GM19455 (cell line): ENCODE data around the gene ARRDC1.

Experiments used
- ATAC-seq: cut with Tn5 transposase; IDR thresholded peaks from one replicate; pipeline ENCODE4 v1.9.1; 2021; ENCODE audit not compliant: unreplicated experiment

Gene ARRDC1

DNA sequence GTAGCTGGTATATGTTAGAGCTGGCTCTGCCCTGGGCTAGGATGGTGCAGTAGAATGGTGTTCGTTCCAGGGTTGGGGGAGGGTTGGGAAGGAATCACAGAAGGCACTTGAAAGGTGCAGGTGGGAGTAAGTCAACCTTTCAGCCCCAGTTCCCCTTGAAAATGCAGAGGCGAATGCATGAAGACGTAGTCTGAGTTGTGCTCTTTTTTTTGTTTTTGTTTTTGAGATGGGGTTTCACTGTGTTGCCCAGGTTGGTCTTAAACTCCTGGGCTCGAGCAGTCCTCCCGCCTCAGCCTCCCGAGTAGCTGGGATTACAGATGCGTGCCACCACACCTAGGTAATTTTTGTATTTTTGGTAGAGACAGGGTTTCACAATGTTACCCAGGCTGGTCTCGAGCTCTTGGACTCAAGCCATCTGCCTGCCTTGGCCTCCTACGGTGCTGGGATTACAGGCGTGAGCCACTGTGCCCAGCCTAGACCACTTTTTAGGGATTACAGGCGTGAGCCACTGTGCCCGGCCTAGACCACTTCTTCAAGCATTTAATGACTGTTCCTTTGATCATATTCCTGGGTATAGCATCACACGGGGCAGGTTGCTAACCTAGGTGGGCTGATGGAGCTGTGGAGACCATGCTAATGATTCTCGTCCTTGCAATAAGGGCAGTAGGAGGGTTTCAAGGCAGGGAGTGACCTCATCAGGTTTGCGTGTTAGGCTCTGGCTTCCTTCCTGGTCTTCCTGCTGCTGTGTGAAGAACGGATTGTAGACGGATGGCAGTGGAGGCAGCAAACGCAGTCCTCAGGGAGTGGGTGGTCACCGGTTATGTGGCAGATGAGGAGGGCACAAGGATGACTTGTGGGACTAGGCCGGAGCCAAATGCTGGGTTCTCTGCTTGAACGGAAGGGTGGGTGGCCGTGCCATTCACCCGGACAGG lies 27.0 kb downstream of the ARRDC1 start:
- no peak for ATAC-seq

DNA sequence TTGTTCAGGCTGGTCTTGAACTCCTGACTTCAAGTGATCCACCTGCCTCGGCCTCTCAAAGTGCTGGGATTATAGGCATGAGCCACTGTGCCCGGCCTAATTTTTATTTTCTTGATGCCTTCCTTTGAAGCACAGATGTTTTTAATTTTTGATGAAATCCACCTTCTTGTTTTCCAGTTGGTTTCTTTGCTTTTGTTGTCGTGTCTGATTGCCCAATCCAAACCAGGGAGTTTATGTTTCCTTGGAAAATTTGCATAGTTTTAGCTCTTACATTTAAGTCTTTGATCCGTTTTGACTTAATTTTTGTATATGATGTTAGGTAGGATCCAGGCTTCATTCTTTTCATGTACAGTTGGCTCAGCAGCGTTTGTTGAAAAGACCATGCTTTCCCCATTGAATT lies 28.5 kb downstream of the ARRDC1 start:
- no peak for ATAC-seq

DNA sequence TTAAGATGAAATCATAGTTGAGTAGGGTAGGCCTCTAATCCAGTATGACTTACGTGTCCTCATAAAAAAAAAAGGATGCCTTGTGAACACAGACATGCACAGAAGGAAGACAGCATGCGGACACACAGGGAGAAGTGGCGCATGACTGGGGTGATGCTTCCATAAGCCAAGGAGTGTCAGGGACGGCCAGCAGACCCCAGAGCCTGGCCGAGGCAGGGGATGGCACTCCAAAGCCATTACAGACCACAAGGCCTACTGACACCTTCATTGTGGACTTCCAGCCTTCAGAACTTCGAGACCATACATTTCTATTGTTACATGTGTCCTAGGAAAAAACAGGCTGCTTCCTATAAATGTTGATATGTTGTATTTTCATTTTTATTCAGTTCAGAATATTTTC lies 33.2 kb downstream of the ARRDC1 start:
- ATAC-seq = no peak

DNA sequence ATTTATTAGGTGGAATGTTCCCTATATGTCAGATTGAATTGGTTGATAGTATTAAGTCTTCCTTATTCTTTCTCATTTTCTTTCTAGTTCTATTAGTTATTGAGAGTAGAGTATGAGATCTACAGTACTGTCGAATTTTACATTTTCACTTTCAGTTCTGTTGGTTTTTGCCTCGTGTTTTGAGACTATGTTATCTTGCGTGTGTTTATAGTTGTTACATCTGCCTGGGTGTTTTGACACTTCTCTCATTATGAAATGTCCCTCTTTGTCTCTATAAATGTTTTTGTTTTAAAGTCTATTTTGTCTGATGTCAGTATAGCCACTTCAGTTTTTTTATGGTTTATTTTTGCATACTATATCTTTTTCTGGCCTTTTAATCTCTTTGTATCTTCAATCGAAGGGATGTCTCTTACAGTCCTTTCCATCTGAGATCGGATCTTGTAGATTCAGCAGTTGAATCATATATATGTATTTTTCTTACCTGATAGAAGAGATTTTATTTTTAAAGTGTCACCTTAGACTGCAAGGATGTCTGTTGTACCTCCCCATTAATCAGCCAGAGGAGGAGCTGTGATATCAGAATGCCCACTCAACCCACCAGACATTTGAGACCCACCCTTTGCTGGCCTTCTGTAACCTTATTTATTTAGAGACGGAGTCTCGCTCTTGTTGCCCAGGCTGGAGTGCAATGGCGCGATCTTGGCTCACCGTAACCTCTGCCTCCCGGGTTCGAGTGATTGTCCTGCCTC lies 34.0 kb downstream of the ARRDC1 start:
- no peak for ATAC-seq

DNA sequence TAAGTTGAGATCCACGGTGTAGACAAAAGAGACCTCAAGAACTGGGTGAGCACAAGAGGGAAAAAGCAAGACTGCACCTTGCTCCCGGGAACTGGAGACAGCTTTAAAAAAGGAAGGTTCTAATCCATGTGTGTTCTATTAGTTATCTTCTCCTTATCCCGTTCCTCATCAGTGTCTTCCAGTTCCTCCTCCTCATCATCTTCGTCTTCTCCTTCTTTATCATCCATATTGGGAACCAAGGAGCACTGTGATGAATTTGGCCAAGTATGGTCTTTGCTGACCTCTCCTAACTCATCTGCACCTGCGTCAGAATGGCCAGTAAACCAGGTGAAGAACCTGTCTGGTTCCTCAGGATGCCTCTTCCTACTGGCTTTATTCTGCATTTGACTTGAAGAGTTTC lies 35.4 kb downstream of the ARRDC1 start:
- no peak for ATAC-seq

DNA sequence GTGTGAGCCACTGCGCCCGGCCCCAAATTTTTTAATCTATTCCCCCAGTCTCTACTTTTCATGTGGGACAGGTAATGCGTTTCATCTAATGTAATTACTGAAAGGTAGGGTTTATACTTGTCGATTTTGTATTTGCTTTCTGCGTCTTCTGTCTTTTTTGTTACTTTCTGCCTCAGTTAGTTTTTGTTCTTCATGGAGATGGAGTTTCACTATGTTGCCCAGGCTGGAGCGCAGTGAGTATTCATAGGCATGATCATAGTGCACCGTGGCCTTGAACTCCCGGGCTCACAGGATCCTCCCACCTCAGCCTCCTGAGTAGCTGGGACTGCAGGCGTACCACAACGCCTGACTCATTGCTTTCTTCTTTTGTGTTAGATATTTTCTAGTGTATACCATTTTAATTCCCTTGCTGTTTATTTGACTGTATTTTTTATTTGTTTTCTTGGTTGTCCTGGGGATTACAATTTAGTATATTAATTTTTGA lies 36.7 kb downstream of the ARRDC1 start:
- no peak for ATAC-seq

DNA sequence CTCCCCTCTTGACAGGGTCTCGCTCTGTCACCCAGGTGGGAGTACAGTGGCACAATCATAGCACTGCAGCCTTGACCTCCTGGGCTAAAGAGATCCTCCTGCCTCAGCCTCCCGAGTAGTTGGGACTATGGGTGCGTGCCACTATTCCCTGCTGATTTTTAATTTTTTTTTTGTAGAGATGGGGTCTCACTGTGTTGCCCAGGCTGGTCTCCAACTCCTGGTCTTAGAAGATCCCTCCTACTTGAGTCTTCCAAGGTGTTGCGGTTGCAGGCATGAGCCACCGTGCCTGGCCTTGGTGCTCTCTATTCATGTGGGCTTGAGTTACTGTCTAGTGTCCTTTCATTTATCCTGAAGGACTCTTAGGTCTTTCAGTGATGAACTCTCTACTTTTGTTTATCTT lies 37.4 kb downstream of the ARRDC1 start:
- ATAC-seq = no peak

DNA sequence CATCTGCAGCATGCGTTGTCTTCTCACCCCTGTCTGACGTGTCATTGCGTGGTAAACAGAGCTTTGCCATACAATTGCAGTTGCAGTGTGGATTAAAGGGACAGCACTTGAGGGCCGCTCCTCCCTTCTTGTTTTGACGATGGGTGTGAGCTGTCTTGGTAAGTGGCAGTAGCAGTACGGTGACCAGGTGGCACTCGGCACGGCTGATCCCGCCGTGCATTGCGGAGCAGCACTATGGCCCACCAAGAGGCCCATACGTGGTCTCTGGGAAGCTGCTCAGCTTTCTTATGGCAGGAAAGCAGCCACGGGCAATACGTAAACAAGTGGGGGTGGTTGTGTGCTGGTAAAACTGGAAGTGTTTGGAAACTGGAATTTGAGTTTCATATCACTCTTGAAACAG lies 38.4 kb downstream of the ARRDC1 start:
- no peak for ATAC-seq

DNA sequence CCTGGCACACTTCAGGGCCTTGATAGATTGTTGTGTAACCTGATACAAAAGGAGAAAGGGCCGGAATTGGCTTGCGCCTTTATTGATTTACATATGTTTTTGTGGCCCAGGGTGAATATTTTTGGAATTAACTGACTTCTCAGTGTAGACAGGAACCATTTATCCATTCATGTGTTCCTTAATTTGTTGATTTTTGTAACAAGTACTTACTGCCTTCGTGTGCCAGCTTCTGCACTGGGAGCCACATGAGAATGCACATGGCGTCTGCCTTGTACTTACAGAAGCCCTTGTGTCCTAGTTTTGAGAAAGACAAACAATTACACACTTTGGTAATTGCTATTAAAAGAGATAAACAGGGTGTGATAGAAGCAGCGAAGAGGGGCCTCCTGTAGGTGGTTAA lies 39.7 kb downstream of the ARRDC1 start:
- ATAC-seq = no peak

DNA sequence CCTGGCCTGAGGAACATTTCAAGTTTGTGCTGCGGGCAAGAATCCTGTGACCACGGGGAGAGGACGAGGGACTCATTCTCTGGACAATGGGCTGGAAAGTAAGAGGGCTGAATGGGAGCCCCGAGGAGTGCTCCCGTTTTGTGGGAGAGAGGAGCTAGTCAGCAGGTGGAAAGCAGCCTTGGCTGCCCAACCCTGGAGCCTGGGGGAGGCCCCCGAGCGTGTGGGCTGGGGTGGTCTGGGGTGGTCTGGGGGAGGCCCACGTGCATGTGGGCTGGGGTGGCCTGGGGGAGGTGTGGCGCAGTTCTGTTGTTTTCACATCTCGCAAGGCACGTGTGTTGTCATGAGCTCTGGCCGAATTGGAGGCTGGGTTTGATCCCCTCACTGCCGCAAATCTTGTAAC lies 40.9 kb downstream of the ARRDC1 start:
- ATAC-seq = no peak

DNA sequence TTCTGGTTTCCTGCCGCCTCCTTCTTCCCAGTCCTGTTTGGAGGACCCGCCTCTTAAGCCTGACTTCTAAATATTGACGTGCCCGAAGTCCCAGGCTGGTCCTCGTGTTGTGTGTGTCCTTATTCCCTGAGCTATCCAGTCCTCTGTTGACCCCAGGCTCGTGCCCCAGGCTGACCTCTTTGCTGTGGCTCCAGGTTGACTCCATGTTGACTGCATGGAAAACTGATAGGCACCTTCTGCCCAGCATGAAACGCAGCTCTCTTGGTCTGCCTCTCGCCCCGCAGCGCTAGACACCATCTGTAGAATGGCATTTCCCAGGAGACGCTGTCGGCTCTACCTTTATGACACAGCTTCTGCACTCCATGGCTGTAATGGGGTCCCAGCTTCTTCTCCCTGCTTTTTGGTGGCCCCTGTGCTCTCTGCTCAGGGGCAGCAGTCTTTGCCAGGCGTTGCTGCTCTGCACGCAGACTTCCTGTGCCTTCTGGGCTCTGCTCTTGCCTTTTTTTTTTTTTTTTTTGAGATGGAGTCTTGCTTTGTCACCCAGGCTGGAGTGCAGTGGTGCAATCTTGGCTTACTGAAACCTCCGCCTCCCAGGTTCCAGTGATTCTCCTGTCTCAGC lies 41.7 kb downstream of the ARRDC1 start:
- ATAC-seq = no peak

DNA sequence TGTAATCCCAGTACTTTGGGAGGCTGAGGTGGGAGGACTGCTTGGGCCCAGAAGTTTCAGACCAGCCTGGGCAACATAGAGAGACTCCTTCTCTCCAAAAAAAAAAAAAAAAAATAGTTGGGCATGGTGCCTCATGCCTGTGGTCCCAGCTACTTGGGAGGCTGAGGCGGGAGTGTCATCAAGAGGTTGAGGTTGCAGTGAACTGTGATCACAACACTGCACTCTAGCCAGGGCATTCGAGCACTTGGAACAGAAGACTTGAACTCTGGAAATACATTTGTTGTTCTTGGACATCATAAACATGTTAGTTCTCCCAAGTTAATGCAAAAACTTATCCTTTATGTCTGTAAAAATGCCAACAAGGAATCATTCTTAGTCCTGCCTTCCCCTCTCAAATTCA lies 42.9 kb downstream of the ARRDC1 start:
- ATAC-seq = no peak

DNA sequence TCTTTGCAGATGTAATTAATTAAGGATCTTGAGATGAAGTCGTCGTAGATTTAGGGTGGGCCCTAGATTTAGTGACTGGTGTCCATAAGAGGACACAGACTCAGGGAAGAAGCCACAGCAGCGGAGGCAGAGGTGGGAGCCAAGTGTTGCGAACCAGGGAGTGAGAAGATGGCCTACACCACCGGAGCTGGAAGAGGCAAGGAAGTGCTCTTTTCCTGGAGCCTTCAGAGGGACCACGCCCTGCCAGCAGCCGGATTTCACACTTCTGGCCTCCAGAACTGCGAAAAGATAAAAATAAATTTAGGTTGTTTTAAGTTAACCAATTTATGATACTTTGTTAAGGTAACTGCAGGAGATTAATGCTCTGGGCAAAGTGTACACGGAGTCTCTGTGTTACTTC lies 44.1 kb downstream of the ARRDC1 start:
- ATAC-seq = no peak

DNA sequence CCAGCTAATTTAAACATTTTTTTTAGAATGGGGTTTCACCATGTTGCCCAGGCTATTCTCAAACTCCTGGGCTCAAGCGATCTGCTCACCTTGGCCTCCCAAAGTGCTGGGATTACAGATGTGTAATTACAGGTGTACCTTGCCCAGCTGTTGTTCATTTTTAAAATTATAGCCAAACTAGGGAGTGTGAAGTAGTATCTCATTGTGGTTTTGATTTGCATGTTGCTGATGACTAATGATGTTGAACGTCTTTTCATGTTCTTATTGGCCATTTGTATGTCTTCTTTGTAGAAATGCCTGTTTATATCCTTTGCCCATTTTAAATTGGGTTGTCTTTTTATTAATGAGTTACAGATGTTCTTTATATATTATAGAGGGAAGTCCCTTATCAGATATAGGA lies 44.8 kb downstream of the ARRDC1 start:
- ATAC-seq = no peak

DNA sequence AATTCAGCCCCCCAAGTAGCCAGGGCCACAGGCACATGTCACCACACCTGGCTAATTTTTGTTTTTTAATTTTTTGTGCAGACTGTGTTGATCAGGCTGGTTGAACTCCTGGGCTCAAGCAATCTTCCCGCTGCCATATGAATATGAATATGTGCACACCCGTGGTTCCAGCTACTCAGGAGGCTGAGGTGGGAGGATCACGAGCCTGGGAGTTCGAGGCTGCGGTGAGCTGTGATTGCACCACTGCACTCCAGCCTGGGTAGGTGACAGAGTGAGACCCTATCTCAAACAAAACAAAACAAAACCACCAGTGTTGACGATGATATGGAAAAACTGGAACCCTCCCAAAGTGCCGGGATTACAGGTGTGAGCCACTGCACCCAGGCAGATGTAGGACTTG lies 45.3 kb downstream of the ARRDC1 start:
- no peak for ATAC-seq

DNA sequence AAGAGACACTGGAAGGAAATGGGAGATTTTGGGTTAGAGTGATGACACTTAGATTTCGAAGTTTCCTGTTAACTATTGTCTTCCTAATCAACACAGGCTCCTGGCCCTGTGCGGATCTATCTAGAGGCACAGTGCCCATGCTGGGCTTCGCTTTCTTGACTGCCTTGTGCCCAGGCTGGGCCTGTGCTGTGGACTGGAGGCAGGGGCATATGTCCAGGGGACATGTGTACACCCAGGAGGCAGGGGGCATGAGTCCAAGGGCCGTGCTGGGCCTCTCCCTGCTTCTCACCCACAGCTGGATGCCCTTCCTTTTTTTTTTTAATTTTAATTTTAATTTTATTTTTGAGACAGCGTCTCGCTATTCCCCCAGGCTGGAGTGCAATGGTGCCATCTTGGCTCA lies 50.9 kb downstream of the ARRDC1 start:
- no peak for ATAC-seq

DNA sequence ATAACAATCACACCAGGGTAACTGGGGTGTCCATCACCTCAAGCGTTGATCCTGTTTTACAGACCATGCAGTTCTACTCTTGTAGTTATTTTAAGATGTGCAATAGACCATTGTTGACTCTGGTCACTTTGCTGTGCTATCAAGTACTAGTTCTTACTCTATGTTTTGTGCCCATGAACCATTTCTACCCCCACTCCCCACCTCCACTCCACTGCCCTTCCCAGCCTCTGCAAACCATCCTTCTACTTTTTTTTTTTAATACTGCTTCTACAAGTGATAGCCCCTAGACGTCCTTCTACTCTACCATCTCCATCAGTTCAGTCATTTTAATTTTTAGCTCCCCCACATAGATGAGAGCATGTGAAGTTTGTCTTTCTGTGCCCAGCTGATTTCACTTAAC lies 52.1 kb downstream of the ARRDC1 start:
- no peak for ATAC-seq

DNA sequence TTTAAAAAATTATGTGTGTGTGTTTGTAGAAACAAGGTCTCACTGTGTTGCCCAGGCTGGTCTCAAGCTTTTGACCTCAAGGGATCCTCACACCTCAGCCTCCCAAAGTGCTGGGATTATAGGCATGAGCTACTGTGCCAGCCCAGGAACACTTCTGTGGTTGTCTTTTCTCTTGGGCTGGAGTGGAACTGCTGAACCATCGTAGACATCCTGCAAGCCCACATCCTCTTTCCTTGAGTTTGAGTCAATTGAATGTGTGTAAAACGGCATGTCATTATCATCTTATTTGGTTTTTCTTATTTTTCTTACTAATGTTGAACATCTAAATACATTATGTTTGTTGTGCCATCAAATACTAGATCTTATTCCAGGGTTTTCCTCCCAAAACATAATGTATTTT lies 53.3 kb downstream of the ARRDC1 start:
- no peak for ATAC-seq

DNA sequence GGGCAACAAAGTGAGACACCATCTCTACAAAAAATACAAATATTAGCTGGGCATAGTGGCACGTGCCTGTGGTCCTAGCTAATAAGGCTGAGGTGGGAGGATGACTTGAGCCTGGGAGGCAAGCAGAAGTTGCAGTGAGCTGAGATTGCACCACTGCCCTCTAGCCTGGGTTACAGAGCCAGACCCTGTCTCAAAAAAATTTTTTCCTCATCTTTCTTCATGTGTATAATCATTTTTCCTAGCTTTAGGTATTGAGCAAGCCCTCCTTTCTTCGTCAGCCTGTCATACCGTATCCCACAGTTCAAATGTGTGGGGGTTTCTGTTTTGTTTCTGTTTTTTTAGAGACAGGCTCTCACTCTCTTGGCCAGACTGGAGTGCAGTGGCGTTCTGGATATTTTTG lies 54.7 kb downstream of the ARRDC1 start:
- no peak for ATAC-seq

DNA sequence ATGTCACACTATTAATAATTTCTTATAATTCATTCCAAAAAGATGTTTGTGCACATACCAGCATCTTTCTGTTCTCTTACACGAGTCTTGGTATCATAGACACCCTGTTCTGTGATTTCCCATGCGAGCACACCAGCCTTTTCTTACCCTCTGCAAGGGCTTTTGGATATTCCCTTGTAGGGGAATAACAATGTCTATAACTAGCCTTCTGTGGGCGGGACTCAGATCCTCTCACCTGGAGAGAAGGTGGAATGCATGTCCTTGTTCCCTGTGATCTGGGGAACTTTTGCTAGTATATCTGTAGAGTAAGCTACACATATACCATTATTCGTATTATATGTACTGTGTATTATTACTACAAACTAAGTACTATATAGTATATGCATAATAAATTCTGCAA lies 58.1 kb downstream of the ARRDC1 start:
- no peak for ATAC-seq

DNA sequence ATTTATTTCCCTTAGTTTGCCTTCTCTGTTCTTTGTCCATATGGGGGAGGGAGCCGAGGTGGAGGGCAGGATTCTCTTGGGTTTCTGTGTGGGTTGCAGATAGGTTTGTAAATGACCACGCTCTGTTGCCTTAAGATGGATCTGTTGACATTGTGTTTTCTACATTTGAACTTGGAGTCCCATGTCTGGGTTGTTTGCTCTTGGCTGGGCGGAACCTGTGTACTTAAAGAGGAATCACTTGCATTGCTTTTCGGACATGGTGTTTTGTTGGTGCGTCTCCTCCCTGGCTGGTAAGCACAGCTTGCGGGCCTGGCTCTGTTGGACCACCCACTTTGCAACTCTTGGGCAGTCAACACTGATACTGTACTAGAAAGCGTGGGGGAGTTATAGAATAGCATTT lies 59.2 kb downstream of the ARRDC1 start:
- ATAC-seq = no peak
